Psoas muscle (tissue), 8 donors: Measurements from ENCODE around the gene PHF23. TPM values are rescaled to one million over a fixed set of nuclear protein-coding genes. Genes with fewer than 3 reads are reported as not detected.

Source experiments
- ATAC-seq, 4 donors: fragments of 200-7000 bp; cut with Tn5 transposase; one replicate each; pipeline ENCODE4 v1.9.1; 2020; ENCODE audit warnings: moderate library complexity in 3 of 4, mild to moderate bottlenecking in 2 of 4
- DNase-seq, 2 donors: peaks; one replicate each; pipeline ENCODE4 v3.0.0-alpha.2; 2020
- H3K27ac ChIP-seq: fragments of 200-600 bp; one replicate; pipeline ENCODE4 v1.8.0; 2022
- H3K27me3 ChIP-seq, 3 donors: fragments of 200-600 bp in 1 of 3; one replicate each; pipeline versions ENCODE4 v1.6.1 to v1.8.0; 2013 to 2022; ENCODE audit warnings: low read length in 2 of 3, mild to moderate bottlenecking in 2 of 3, moderate library complexity in 1 of 3; ENCODE audit not compliant: insufficient read depth in 3 of 3
- H3K36me3 ChIP-seq, 2 donors: fragments of 200-600 bp in 1 of 2; one replicate each; pipeline versions ENCODE4 v1.6.1 to v1.8.0; 2013 to 2022; ENCODE audit warnings: low read depth in 1 of 2, mild to moderate bottlenecking in 1 of 2, moderate library complexity in 1 of 2; ENCODE audit not compliant: insufficient read depth in 1 of 2
- H3K4me1 ChIP-seq: fragments of 200-600 bp; one replicate; pipeline ENCODE4 v1.8.0; 2022
- H3K4me3 ChIP-seq: fragments of 200-600 bp; one replicate; pipeline ENCODE4 v1.8.0; 2022; ENCODE audit warnings: mild to moderate bottlenecking
- H3K9me3 ChIP-seq: fragments of 200-600 bp; one replicate; pipeline ENCODE4 v1.8.0; 2022
- CTCF ChIP-seq: fragments of 200-600 bp; IDR thresholded peaks from one replicate; pipeline ENCODE4 v1.8.0; 2022; ENCODE audit warnings: antibody characterized with exemption
- WGBS, 3 donors: extraction: QIAGEN DNeasy Blood & Tissue Kit; methylation state at CpG; one replicate each; pipeline versions ENCODE4 v1.1.6 to v1.1.7; 2013; 5-methylcytosine and 5-hydroxymethylcytosine counted together
- intact Hi-C, 2 donors: fragments of 100-400 bp; cut with DNase I; formaldehyde crosslinking; loops; one replicate each; pipeline versions ENCODE4 v1.11.0 to v1.14.2; 2022
- polyA plus RNA-seq, 3 donors: library from polyadenylated mRNA; stranded (reverse); fragments of 200-250 nt; gene quantifications; one replicate each; pipeline ENCODE4 v1.2.3, GENCODE V29; 2013
- total RNA-seq, 4 donors: library from RNA; stranded (reverse); fragmentation: NEBNext Ultra II Directional in 2 of 4; extraction: Animal tissue kit (Norgen Biotek cat#: 25700) in 2 of 4; gene quantifications; one replicate each; pipeline versions ENCODE4 v1.2.1 to v1.2.4, GENCODE V29; 2021 to 2023
- donor health status: healthy with polysubstance abuse.
- donor health status: DM: no; HTN: no; CAD: no; lungs with moderate emphysema.
- donor health status: Bipolar disorder and iron deficiency.
- donor health status: healthy.
- donor health status: DM: yes; HTN: yes; CAD: no.
- donor health status: DM: no; HTN: no; CAD: no.
- donor health status: DM: no; HTN: no; CAD: no.
- donor health status: DM: yes; HTN: yes; CAD: no.

Gene PHF23
- total and polyA plus RNA-seq, 7 donors = 20.9 to 43.3 (median 28.2) TPM

GRCh38 chr17:7232114-7232513 is 7.1 kb downstream of the PHF23 start:
- Histone ChIP-seq H3K27ac (no peak overlapping the region), H3K9me3 (no peaks in the 10 kb centered on the region), H3K4me3 (peak overlapping the region; percentile 94), H3K36me3 (peaks cover 0 to 55% of the 10 kb centered on the region in 2 donors), H3K27me3 (no peaks in the 10 kb centered on the region), H3K4me1 (peaks cover 29% of the 10 kb centered on the region)
- no peak for TF ChIP-seq CTCF
- DNase-seq (no peak), ATAC-seq (no peak)
- intact Hi-C loops = loop anchor here in 1 of 2 donors (10.0 kb wide), 1 partner anchor 353 kb away; the partner anchor contains the start of gene MPDU1
- 65 to 78% (median 66%) methylated on average over 5 of the region's 5 CpGs for WGBS, 3 donors

DNA sequence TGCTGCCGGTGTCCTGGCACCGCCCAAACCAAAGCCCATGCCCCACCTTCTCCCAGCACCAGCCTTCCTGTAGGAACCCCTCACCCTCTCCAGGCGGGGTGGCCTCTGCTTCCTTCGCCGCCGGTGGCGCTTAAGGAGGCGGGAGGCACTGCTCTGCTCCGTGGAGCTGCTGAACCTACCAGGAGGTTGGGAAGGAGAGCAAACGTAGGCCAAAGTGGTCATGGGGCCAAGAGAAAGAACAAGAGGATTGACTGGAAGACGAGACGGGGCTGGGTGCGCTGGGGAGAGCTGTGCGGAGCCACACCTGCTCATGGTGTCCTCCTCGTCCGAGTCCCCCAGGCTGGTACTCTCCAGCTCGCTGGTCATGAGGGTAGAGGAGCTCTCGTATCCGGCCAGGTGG is 9.8 kb downstream of the PHF23 start:
- 94 to 96% (median 96%) methylated on average over 18 to 19 of the region's 19 CpGs for WGBS, 3 donors
- intact Hi-C loops = no loop called here
- Histone ChIP-seq H3K27ac (no peak overlapping the region), H3K27me3 (no peaks in the 10 kb centered on the region), H3K36me3 (peaks cover 7 to 62% of the 10 kb centered on the region in 2 donors), H3K4me3 (no peak overlapping the region), H3K4me1 (peaks cover 18% of the 10 kb centered on the region), H3K9me3 (no peaks in the 10 kb centered on the region)
- no peak for ATAC-seq
- no peak for TF ChIP-seq CTCF
- peak in 1 of 2 donors; percentile 9 for DNase-seq

GRCh38 chr17:7228920-7229319 is 10.3 kb downstream of the PHF23 start:
- WGBS, 3 donors = 89 to 90% (median 89%) methylated on average over 14 of the region's 14 CpGs
- peaks cover 23% of the 10 kb centered on the region for H3K4me1 ChIP-seq
- no peak for ATAC-seq
- no peaks in the 10 kb centered on the region for H3K27me3 ChIP-seq
- peaks cover 7 to 68% of the 10 kb centered on the region in 2 donors for H3K36me3 ChIP-seq
- no peak for DNase-seq
- H3K27ac ChIP-seq = no peak overlapping the region
- TF ChIP-seq CTCF = no peak
- no peak overlapping the region for H3K4me3 ChIP-seq
- H3K9me3 ChIP-seq = no peaks in the 10 kb centered on the region
- intact Hi-C loops = no loop called here

- intact Hi-C loops = no loop called here
These were observed 12.2 kb downstream of the PHF23 start for GRCh38 chr17:7226721-7227710.

More at GRCh38 chr17:7226721-7227710, 12.2 kb downstream of the PHF23 start:
- TF ChIP-seq CTCF = no peak
- H3K4me1 ChIP-seq = peaks cover 19% of the 10 kb centered on the region
- H3K27ac ChIP-seq = peak overlapping the region; percentile 30
- peak in 1 of 4 donors; percentile 5 for ATAC-seq
- 85 to 94% (median 89%) methylated on average over 31 of the region's 31 CpGs for WGBS, 3 donors
- no peak overlapping the region for H3K4me3 ChIP-seq
- peak in 1 of 2 donors; percentile 14 for DNase-seq
- H3K27me3 ChIP-seq = no peaks in the 10 kb centered on the region
- H3K9me3 ChIP-seq = no peaks in the 10 kb centered on the region
- peaks cover 10 to 87% of the 10 kb centered on the region in 2 donors for H3K36me3 ChIP-seq
